GM12891 (cell line): ENCODE measurements around the gene PDE6B.

Experiments
- DNase-seq: peaks from one replicate; pipeline ENCODE4 v3.0.0; 2011; ENCODE audit warnings: low spot score; ENCODE audit not compliant: insufficient read length
- FAIRE-seq: peaks from 2 replicates; lab custom pipeline; 2011; peaks lifted over from hg19 to GRCh38; lab: Jason Lieb, UNC
- PAX5 ChIP-seq: IDR thresholded peaks from 2 replicates; pipeline ENCODE4 v1.6.1; 2011; ENCODE audit warnings: low read length, moderate library complexity, mild to moderate bottlenecking; ENCODE audit not compliant: insufficient read depth, severe bottlenecking
- POLR2A ChIP-seq: IDR thresholded peaks from 2 replicates; pipeline ENCODE4 v1.6.1; 2011; ENCODE audit warnings: low read depth, low read length, control low read depth
- POLR2AphosphoS5 ChIP-seq: IDR thresholded peaks from 2 replicates; pipeline ENCODE4 v1.6.1; 2011; ENCODE audit warnings: low read depth, low read length, control low read depth
- POU2F2 ChIP-seq: IDR thresholded peaks from 2 replicates; pipeline ENCODE4 v1.6.1; 2011; ENCODE audit warnings: low read depth, mild to moderate bottlenecking, control low read depth, low read length, moderate library complexity
- SPI1 ChIP-seq: IDR thresholded peaks from 2 replicates; pipeline ENCODE4 v1.6.1; 2011; ENCODE audit warnings: low read depth, low read length, control low read depth
- TAF1 ChIP-seq: IDR thresholded peaks from 2 replicates; pipeline ENCODE4 v1.6.1; 2011; ENCODE audit warnings: low read depth, low read length, control low read depth

PDE6B gene

GRCh38 chr4:650461-650860 lies 25.1 kb downstream of the PDE6B start:
- no peak for TF ChIP-seq POLR2A
- FAIRE-seq (no peak), DNase-seq (no peak)

DNA sequence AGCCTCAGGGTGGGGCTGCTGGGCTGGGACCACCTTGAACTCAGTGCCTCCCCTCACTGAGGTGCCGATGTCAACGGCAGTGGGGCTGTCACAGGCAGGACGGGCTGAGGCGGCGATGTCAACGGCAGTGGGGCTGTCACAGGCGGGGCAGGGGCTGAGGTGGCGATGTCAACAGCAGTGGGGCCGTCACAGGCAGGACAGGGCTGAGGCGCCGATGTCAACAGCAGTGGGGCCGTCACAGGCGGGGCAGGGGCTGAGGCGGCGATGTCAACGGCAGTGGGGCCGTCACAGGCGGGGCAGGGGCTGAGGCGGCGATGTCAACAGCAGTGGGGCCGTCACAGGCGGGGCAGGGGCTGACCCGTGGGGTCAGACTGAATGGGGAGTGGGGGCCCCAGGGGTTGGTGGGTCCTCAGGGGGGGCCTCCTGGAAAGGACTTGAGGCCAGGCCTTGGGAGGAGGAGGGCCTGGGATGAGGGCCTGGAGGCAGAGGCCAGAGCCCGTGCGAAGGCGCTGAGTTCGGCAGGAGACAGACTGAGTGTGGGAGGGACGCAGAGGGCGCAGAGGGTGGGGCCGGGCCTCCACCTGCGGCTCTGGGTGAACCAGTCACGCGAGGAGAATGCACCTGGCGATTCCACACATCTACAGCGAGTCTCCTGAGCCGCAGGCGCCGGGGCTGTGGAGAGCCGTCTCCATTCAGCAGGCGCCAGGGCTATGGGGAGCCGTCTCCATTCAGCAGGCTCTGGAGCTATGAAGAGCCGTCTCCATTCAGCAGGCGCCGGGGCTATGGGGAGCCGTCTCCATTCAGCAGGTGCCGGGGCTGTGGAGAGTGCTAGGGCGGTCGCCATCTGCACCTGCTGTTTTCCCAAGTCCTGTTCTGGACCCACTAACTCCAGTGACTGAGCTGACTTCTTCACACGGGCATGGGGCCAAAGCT lies 25.8 kb downstream of the PDE6B start:
- TF ChIP-seq PAX5 (no peak), POLR2A (no peak), SPI1 (no peak)
- DNase-seq, result no peak
- no peak for FAIRE-seq

DNA sequence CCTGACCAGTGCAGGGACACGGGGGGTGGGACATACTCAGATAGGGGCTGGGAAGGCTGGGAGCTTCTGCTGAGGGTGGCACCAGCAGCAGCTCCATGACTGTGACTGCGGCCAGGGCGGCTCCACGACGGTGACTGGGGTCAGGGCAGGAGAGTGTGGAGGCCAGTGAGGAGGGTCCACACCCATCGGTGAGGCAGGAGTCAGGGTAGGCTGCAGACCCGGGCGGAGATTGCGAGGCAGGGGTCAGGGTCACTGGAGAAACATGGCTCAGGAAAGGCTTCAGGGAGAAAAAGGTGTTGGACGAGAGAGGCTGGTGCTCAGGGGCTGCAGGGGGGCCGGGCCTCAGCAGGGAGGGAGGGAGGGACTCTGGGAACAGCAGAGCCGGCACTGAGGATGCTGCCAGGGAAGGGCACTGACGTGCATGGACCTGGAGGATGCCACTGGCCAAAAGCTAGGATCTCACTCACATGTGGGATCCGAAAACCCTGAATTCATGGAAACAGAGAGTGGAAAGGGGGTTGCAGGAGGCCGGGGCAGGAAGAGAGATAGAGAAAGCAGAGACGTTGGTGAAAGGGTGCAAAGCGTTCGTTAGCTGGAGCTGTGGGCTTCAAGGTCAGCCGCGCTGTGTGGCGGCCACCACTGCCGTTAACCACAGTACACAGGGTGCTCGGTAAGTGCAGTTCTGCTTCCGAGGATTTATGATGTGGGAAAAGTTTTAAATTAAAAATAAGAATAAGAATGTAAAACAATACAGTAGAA lies 26.7 kb downstream of the PDE6B start:
- FAIRE-seq (no peak), DNase-seq (no peak)
- TF ChIP-seq POLR2A, result no peak
- no peak for TF ChIP-seq PAX5
- no peak for TF ChIP-seq TAF1

DNA sequence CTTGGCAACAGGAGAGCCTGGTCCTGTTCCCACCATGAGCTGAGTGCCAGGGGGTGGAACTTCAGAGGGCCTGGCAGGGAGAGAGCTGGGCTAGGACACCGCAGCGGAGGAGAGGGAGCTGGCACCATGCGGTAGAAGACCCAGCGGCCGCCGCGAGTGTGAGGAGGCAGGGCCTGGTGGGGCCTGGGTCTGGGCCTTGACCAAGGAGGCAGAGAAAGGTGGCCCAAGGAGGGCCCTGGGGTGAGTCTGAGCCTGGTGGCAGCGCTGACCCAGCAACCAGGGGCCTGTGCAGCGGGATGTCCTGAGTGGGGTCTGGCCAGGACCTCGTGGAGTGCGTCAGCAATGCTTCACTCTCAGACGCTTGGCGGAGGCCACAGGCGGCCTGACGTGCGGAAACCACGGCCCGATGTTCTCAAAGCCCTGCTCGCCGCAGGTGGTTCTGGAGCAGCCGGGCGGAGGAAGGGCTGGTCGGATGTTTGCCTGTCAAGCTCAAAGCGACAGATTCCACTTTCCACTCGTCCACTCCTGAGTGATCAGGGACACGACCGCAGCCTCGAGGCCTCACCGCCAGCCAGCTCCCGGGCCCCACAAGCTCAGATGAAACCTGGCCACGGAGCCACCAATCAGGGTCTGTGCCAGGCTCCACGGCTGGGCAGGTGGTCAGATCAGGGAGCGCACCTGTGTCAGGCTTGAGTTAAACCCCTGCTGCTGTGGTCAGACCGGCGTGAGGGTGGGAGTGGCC lies 27.9 kb downstream of the PDE6B start:
- DNase-seq (no peak), FAIRE-seq (no peak)
- TF ChIP-seq TAF1 (no peak), POLR2AphosphoS5 (no peak)

- FAIRE-seq, result no peak
- no peak for DNase-seq
- TF ChIP-seq PAX5 (no peak), TAF1 (no peak), POU2F2 (no peak), SPI1 (no peak), POLR2A (no peak), POLR2AphosphoS5 (no peak)
Observed at GRCh38 chr4:653831-654502, 28.6 kb downstream of the PDE6B start.

- no peak for FAIRE-seq
- no peak for TF ChIP-seq TAF1
- no peak for TF ChIP-seq POU2F2
- TF ChIP-seq PAX5, result no peak
- TF ChIP-seq SPI1, result no peak
- TF ChIP-seq POLR2A, result no peak
- no peak for TF ChIP-seq POLR2AphosphoS5
Observed at GRCh38 chr4:654503-654845, 29.1 kb downstream of the PDE6B start.

DNA sequence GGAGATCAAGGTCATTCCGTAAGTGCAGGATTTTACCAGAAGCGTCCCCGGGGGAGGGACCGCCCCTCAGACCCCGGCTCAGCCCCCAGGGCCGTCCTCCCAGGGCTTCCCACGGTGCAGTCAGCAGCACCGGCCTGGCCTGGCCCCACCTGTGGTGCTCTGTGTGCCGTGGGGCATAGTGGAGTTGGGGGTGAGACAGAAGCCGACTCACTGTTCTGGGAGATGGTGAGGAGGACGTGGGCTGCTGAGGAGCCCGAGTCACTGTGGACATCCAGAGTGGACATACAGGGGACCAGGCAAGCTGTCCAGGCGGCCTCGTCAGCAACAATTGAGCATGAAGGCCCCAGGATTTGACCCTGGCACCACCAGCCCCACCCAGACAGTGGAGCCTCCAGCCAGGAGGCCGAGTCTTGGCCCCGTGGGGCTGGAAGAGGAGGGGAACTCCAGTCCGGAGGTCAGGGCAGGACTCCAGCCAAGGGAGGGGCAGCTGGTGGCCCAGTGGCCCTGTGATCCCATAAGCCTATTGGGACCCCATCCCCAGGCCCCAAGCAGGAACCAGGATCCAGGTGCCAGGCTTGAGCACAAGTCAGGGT lies 29.6 kb downstream of the PDE6B start:
- FAIRE-seq (no peak), DNase-seq (no peak)

More at GRCh38 chr4:654503-654845, 29.1 kb downstream of the PDE6B start:
- no peak for DNase-seq

DNA sequence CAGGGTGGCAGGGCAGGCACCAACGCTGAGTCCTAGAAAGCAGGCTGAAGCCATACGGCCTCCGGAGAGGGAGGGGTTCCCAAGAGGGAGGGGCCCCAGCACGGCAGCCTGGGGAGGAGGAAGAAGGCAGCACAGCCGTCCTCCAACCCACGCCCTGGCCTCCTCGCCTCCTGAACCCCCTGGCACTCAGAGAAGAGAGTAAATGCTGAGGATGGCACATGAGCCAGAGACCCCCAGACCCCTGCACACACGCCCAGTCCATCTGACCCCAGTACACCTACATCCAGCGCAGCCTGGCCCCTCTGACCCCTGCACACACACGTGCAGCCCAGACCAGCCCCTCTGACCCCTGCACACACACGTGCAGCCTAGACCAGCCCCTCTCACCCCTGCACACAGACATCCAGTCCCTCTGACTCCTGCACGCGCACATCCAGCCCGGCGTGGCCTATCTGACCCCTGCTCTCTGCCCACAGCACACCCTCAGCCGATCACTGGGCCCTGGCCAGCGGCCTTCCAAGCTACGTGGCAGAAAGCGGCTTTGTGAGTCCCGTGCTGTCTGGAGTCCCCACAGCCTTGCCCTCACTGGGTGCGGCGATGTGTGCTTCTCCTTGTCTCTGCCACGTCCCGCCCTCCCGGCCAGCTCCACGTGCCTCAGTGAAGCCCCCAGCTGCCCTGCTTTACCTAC lies 30.2 kb downstream of the PDE6B start:
- DNase-seq (no peak), FAIRE-seq (no peak)
- TF ChIP-seq POLR2AphosphoS5 (no peak), PAX5 (no peak), POLR2A (no peak), SPI1 (no peak), TAF1 (no peak), POU2F2 (no peak)

More for the DNA sequence above, 29.6 kb downstream of the PDE6B start:
- TF ChIP-seq POLR2A, result no peak
- TF ChIP-seq TAF1, result no peak
- no peak for TF ChIP-seq POU2F2
- no peak for TF ChIP-seq SPI1
- no peak for TF ChIP-seq POLR2AphosphoS5
- no peak for TF ChIP-seq PAX5
